HepG2 (cell line): ENCODE measurements around the gene IFITM10. TPM values are rescaled to one million over a fixed set of nuclear protein-coding genes. Genes with fewer than 3 reads are reported as not detected.
"Not testable (repeated sequence)": the region's sequence is repeated elsewhere in the genome, so short reads cannot be mapped to it uniquely, and the experiment has no call there.

Experiments used
- CTCF ChIP-seq: sonication (generic); formaldehyde crosslinking; IDR thresholded peaks from 2 replicates; pipeline ENCODE4 v1.5.0; 2020; ENCODE audit warnings: mild to moderate bottlenecking, missing genetic modification reagents, moderate library complexity
- HNRNPLL ChIP-seq: fragments of 200-400 bp; formaldehyde crosslinking; IDR thresholded peaks from 2 replicates; pipeline ENCODE4 v1.6.1; 2017; ENCODE audit warnings: mild to moderate bottlenecking, low read depth, low read length; ENCODE audit not compliant: poor library complexity, severe bottlenecking
- HOXA7 ChIP-seq: sonication (generic); formaldehyde crosslinking; IDR thresholded peaks from 2 replicates; pipeline ENCODE4 v1.8.1; 2022; ENCODE audit warnings: mild to moderate bottlenecking, missing genetic modification reagents, moderate library complexity
- KAT7 ChIP-seq: IDR thresholded peaks from 2 replicates; pipeline ENCODE4 v1.6.1; 2018; ENCODE audit warnings: borderline replicate concordance, missing compliant biosample characterization
- KDM6A ChIP-seq: IDR thresholded peaks from 2 replicates; pipeline ENCODE4 v1.6.1; 2016; ENCODE audit warnings: low read depth
- KMT2B ChIP-seq: IDR thresholded peaks from 2 replicates; pipeline ENCODE4 v1.6.1; 2016; ENCODE audit warnings: missing genetic modification reagents, missing compliant biosample characterization
- MAFF ChIP-seq: IDR thresholded peaks from 2 replicates; pipeline ENCODE4 v1.6.1; 2011; ENCODE audit warnings: low read depth, low read length, improper control_type of control experiment
- MAZ ChIP-seq, 2 experiments: sonication (generic) in 1 of 2; formaldehyde crosslinking in 1 of 2; IDR thresholded peaks; 2 replicates each; pipeline versions ENCODE4 v1.5.0 to v1.6.1; 2012 to 2020; ENCODE audit warnings: low read depth in 2 of 2, mild to moderate bottlenecking in 2 of 2, borderline replicate concordance in 1 of 2, improper control_type of control experiment in 1 of 2, low read length in 1 of 2, missing genetic modification reagents in 1 of 2, moderate library complexity in 1 of 2
- NCOA2 ChIP-seq: sonication (generic); formaldehyde crosslinking; IDR thresholded peaks from 2 replicates; pipeline ENCODE4 v1.8.0; 2022; ENCODE audit warnings: inconsistent platforms
- SALL2 ChIP-seq: sonication (generic); formaldehyde crosslinking; IDR thresholded peaks from 2 replicates; pipeline ENCODE4 v1.8.1; 2023; ENCODE audit warnings: mild to moderate bottlenecking, missing genetic modification reagents, inconsistent platforms
- SOX5 ChIP-seq: IDR thresholded peaks from 2 replicates; pipeline ENCODE4 v1.6.1; 2016; ENCODE audit warnings: borderline replicate concordance
- TBX2 ChIP-seq: sonication (generic); formaldehyde crosslinking; IDR thresholded peaks from 2 replicates; pipeline ENCODE4 v1.5.0; 2020; ENCODE audit warnings: missing genetic modification reagents, mild to moderate bottlenecking, borderline replicate concordance
- ZBTB20 ChIP-seq: sonication (generic); formaldehyde crosslinking; IDR thresholded peaks from 2 replicates; pipeline ENCODE4 v1.8.1; 2023; ENCODE audit warnings: missing genetic modification reagents, low read depth, mild to moderate bottlenecking, borderline replicate concordance
- ZNF12 ChIP-seq: sonication (generic); formaldehyde crosslinking; IDR thresholded peaks from 2 replicates; pipeline ENCODE4 v1.5.0; 2020; ENCODE audit warnings: missing genetic modification reagents
- ZNF264 ChIP-seq: sonication (generic); formaldehyde crosslinking; IDR thresholded peaks from 2 replicates; pipeline ENCODE4 v1.4.0; 2020; ENCODE audit warnings: missing genetic modification reagents
- ZNF292 ChIP-seq: sonication (generic); formaldehyde crosslinking; IDR thresholded peaks from 2 replicates; pipeline ENCODE4 v1.8.1; 2022; ENCODE audit warnings: mild to moderate bottlenecking, low read depth, missing genetic modification reagents, borderline replicate concordance
- ZNF644 ChIP-seq: IDR thresholded peaks from 2 replicates; pipeline ENCODE4 v1.6.1; 2016; ENCODE audit warnings: low read depth
- ZNF749 ChIP-seq: sonication (generic); formaldehyde crosslinking; IDR thresholded peaks from 2 replicates; pipeline ENCODE4 v1.8.0; 2022; ENCODE audit warnings: mild to moderate bottlenecking, missing genetic modification reagents, moderate library complexity, borderline replicate concordance
- polyA plus RNA-seq, 8 experiments: library from polyadenylated mRNA; depleted of rRNA in 3 of 8; stranded (reverse) in 7 of 8; unstranded in 1 of 8; fragments of >200 nt; fragmentation: Illumina TruSeq in 4 of 8; extraction: Trizol in 4 of 8; gene quantifications; 2 replicates each; pipeline versions ENCODE4 v1.2.1 to v1.2.3, GENCODE V29; 2011 to 2016; ENCODE audit warnings: low read depth in 4 of 8, missing spikeins in 1 of 8, mixed read lengths in 1 of 8; ENCODE audit not compliant: insufficient read depth in 1 of 8
- total RNA-seq, 5 experiments: library from RNA; depleted of rRNA; stranded (reverse); fragments of >200 nt; fragmentation: Illumina TruSeq; extraction: Trizol; gene quantifications; 2 replicates each; pipeline ENCODE4 v1.2.3, GENCODE V29; 2016; ENCODE audit warnings: low read depth in 1 of 5
- TF ChIP-seq, protein P1 (sequence below): sonication (generic); formaldehyde crosslinking; IDR thresholded peaks from 2 replicates; pipeline ENCODE4 v1.5.1; 2020; ENCODE audit warnings: mild to moderate bottlenecking, missing genetic modification reagents, moderate library complexity
- TF ChIP-seq, protein P2 (sequence below): IDR thresholded peaks from 2 replicates; pipeline ENCODE4 v1.6.1; 2016; ENCODE audit warnings: control low read depth

IFITM10 gene
- total and polyA plus RNA-seq, 2 of the 13 experiments (the other 11 are each of a cell fraction or from before 2014, with no cell fraction given) = 0.09 to 0.13 TPM

GRCh38 chr11:1689250-1690166 is 60.9 kb downstream of the IFITM10 start (continued):
- TF ChIP-seq HNRNPLL (peak; percentile 52), KMT2B (CRISPR knock-in tag) (peak; percentile 63; the same call in 1 of the 2 replicates), SALL2 (CRISPR knock-in tag) (peak; percentile 87), MAFF (peak; percentile 77), HOXA7 (0 out of 2 replicates have a peak, but pooled peaks have one; percentile 73), KAT7 (CRISPR knock-in tag) (peak; percentile 81; the same call in 1 of the 2 replicates), ZNF644 (CRISPR knock-in tag) (0 out of 2 replicates have a peak, but pooled peaks have one; percentile 29), ZNF749 (CRISPR knock-in tag) (peak; percentile 75; the same call in 1 of the 2 replicates), ZNF12 (CRISPR knock-in tag) (peak; percentile 57; the same call in 1 of the 2 replicates), ZNF264 (CRISPR knock-in tag) (peak; percentile 83; the same call in 1 of the 2 replicates), TBX2 (peak; percentile 99), SOX5 (CRISPR knock-in tag) (peak; percentile 92), NCOA2 (CRISPR knock-in tag) (peak; percentile 99), ZBTB20 (CRISPR knock-in tag) (peak; percentile 57; the same call in 1 of the 2 replicates), MAZ (CRISPR knock-in tag; IDR thresholded peaks at IDR 0.05; ENCODE audit: low read depth) (peak; percentile 90), CTCF (CRISPR knock-in tag) (peak; percentile 18; the same call in 1 of the 2 replicates), ZNF292 (CRISPR knock-in tag) (0 out of 2 replicates have a peak, but pooled peaks have one; percentile 64), KDM6A (CRISPR knock-in tag) (peak; percentile 86)
- TF ChIP-seq, protein P1, sequence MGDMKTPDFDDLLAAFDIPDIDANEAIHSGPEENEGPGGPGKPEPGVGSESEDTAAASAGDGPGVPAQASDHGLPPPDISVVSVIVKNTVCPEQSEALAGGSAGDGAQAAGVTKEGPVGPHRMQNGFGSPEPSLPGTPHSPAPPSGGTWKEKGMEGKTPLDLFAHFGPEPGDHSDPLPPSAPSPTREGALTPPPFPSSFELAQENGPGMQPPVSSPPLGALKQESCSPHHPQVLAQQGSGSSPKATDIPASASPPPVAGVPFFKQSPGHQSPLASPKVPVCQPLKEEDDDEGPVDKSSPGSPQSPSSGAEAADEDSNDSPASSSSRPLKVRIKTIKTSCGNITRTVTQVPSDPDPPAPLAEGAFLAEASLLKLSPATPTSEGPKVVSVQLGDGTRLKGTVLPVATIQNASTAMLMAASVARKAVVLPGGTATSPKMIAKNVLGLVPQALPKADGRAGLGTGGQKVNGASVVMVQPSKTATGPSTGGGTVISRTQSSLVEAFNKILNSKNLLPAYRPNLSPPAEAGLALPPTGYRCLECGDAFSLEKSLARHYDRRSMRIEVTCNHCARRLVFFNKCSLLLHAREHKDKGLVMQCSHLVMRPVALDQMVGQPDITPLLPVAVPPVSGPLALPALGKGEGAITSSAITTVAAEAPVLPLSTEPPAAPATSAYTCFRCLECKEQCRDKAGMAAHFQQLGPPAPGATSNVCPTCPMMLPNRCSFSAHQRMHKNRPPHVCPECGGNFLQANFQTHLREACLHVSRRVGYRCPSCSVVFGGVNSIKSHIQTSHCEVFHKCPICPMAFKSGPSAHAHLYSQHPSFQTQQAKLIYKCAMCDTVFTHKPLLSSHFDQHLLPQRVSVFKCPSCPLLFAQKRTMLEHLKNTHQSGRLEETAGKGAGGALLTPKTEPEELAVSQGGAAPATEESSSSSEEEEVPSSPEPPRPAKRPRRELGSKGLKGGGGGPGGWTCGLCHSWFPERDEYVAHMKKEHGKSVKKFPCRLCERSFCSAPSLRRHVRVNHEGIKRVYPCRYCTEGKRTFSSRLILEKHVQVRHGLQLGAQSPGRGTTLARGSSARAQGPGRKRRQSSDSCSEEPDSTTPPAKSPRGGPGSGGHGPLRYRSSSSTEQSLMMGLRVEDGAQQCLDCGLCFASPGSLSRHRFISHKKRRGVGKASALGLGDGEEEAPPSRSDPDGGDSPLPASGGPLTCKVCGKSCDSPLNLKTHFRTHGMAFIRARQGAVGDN (CRISPR knock-in tag) = peak; percentile 96
- TF ChIP-seq MAZ (IDR thresholded peaks at IDR 0.05; ENCODE audit: borderline replicate concordance, low read depth, low read length) = not testable (repeated sequence)
- TF ChIP-seq, protein P2, sequence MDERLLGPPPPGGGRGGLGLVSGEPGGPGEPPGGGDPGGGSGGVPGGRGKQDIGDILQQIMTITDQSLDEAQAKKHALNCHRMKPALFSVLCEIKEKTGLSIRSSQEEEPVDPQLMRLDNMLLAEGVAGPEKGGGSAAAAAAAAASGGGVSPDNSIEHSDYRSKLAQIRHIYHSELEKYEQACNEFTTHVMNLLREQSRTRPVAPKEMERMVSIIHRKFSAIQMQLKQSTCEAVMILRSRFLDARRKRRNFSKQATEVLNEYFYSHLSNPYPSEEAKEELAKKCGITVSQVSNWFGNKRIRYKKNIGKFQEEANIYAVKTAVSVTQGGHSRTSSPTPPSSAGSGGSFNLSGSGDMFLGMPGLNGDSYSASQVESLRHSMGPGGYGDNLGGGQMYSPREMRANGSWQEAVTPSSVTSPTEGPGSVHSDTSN (CRISPR knock-in tag) = peak; percentile 50; the same call in 1 of the 2 replicates
